ENCODE data around the gene ZNF823.

Gene ZNF823

GRCh38 chr19:11708457-11708856 is 30.3 kb downstream of the ZNF823 start:
- Histone ChIP-seq H3K27me3 (ENCODE audit: insufficient read depth, poor library complexity, severe bottlenecking) (no peaks in the 10 kb centered on the region), H3K4me3 (replicated peaks; ENCODE audit: insufficient read depth, low read length) (no peak overlapping the region), H3K27ac (replicated peaks) (no peak overlapping the region)
- DNase-seq (ENCODE audit: low read depth in 1 of 2, low spot score in 1 of 2), result no peak
- TF ChIP-seq GABPA (IDR thresholded peaks at IDR 0.05; ENCODE audit: low read depth) (no peak), REST (IDR thresholded peaks at IDR 0.05; ENCODE audit: insufficient replicate concordance, low read depth) (no peak), POLR2AphosphoS5 (IDR thresholded peaks at IDR 0.05; ENCODE audit: low read depth) (no peak), SPI1 (IDR thresholded peaks at IDR 0.05; ENCODE audit: borderline replicate concordance, low read depth) (no peak)
- TF ChIP-seq, protein P1, sequence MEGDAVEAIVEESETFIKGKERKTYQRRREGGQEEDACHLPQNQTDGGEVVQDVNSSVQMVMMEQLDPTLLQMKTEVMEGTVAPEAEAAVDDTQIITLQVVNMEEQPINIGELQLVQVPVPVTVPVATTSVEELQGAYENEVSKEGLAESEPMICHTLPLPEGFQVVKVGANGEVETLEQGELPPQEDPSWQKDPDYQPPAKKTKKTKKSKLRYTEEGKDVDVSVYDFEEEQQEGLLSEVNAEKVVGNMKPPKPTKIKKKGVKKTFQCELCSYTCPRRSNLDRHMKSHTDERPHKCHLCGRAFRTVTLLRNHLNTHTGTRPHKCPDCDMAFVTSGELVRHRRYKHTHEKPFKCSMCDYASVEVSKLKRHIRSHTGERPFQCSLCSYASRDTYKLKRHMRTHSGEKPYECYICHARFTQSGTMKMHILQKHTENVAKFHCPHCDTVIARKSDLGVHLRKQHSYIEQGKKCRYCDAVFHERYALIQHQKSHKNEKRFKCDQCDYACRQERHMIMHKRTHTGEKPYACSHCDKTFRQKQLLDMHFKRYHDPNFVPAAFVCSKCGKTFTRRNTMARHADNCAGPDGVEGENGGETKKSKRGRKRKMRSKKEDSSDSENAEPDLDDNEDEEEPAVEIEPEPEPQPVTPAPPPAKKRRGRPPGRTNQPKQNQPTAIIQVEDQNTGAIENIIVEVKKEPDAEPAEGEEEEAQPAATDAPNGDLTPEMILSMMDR (IDR thresholded peaks at IDR 0.05; ENCODE audit: insufficient read depth, low read length), result no peak

- H3K27ac ChIP-seq (replicated peaks), result no peak overlapping the region
- TF ChIP-seq, protein P1 (IDR thresholded peaks at IDR 0.05; ENCODE audit: insufficient read depth, low read length), result no peak
- TF ChIP-seq REST (IDR thresholded peaks at IDR 0.05; ENCODE audit: insufficient replicate concordance, low read depth) (no peak), GABPA (IDR thresholded peaks at IDR 0.05; ENCODE audit: low read depth) (no peak), POLR2AphosphoS5 (IDR thresholded peaks at IDR 0.05; ENCODE audit: low read depth) (no peak), SPI1 (IDR thresholded peaks at IDR 0.05; ENCODE audit: borderline replicate concordance, low read depth) (no peak)
- H3K27me3 ChIP-seq (ENCODE audit: insufficient read depth, poor library complexity, severe bottlenecking), result no peaks in the 10 kb centered on the region
- no peak for DNase-seq (ENCODE audit: low read depth in 1 of 2, low spot score in 1 of 2)
- no peak overlapping the region for H3K4me3 ChIP-seq (replicated peaks; ENCODE audit: insufficient read depth, low read length)
Measured at GRCh38 chr19:11705474-11705873, 33.3 kb downstream of the ZNF823 start.

GRCh38 chr19:11704626-11705025 is 34.1 kb downstream of the ZNF823 start:
- H3K4me3 ChIP-seq (replicated peaks; ENCODE audit: insufficient read depth, low read length), result no peak overlapping the region
- no peak overlapping the region for H3K27ac ChIP-seq (replicated peaks)
- H3K27me3 ChIP-seq (ENCODE audit: insufficient read depth, poor library complexity, severe bottlenecking), result no peaks in the 10 kb centered on the region
- no peak for DNase-seq (ENCODE audit: low read depth in 1 of 2, low spot score in 1 of 2)
- TF ChIP-seq REST (IDR thresholded peaks at IDR 0.05; ENCODE audit: insufficient replicate concordance, low read depth) (no peak), SPI1 (IDR thresholded peaks at IDR 0.05; ENCODE audit: borderline replicate concordance, low read depth) (no peak), POLR2AphosphoS5 (IDR thresholded peaks at IDR 0.05; ENCODE audit: low read depth) (no peak), GABPA (IDR thresholded peaks at IDR 0.05; ENCODE audit: low read depth) (no peak)
- TF ChIP-seq, protein P1 (IDR thresholded peaks at IDR 0.05; ENCODE audit: insufficient read depth, low read length), result no peak

All from HL-60 (cell line).